ENCODE results near the gene MPEG1.

DNA sequence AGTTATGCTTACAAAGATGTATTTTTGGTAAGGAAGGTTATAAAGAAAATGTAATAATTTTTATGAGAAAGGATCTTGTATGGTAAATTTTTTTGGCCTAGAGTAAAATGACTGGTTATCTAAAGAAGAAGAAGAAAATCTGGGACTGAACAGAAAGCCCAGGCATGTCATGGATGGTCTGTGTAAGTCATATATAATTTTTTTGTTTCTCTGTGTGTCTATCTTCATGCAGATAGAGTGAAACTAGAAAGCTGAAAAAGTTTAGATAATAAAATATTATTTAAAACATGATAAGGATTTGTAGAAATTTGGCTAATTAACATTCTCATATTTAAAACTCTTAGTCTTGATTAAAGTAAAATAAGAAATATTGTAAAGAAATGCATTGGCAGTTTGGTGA, 27.6 kb upstream of the MPEG1 start:
- TF ChIP-seq POLR2A (IDR thresholded peaks at IDR 0.05) (no peak), CTCF (IDR thresholded peaks at IDR 0.05) (no peak)
